ENCODE results near the gene CMTM7. TPM values are rescaled to one million over a fixed set of nuclear protein-coding genes. Genes with fewer than 3 reads are reported as not detected.

The CMTM7 gene
- total and polyA plus RNA-seq, 2 of the 8 experiments (the other 6 are each of a cell fraction or from before 2014, with no cell fraction given): 33.3 to 65.8 TPM

- no peak for TF ChIP-seq CBX5 (IDR thresholded peaks at IDR 0.05; ENCODE audit: low read depth, low read length)
Measured at GRCh38 chr3:32469151-32469874, 77.7 kb downstream of the CMTM7 start (continued).
